GDM1 (cell line): ENCODE data around the gene RAB11B.
"Not testable (repeated sequence)": the region's sequence is repeated elsewhere in the genome, so short reads cannot be mapped to it uniquely, and the experiment has no call there.

Source experiments
- DNase-seq: peaks from one replicate; lab custom pipeline; 2025; lab: John Stamatoyannopoulos, UW

The RAB11B gene

GRCh38 chr19:8429044-8429443 lies 38.9 kb downstream of the RAB11B start:
- DNase-seq = no peak

GRCh38 chr19:8429826-8430225 lies 39.7 kb downstream of the RAB11B start:
- no peak for DNase-seq

- DNase-seq = no peak
Measured at GRCh38 chr19:8430650-8431049, 40.5 kb downstream of the RAB11B start.

GRCh38 chr19:8438236-8438635 lies 48.1 kb downstream of the RAB11B start:
- no peak for DNase-seq

GRCh38 chr19:8441725-8442544 lies 51.8 kb downstream of the RAB11B start:
- DNase-seq = no peak

- DNase-seq = not testable (repeated sequence)
Measured at GRCh38 chr19:8444140-8444676, 54.0 kb downstream of the RAB11B start.

GRCh38 chr19:8444677-8445487 lies 54.7 kb downstream of the RAB11B start, which contains the start of gene HNRNPM:
HNRNPM (plus strand) TSS chr19:8444975; CDS start chr19:8444999, 24 bp downstream.
- peak; percentile 99 for DNase-seq

- DNase-seq = no peak
Measured at GRCh38 chr19:8445488-8446001, 55.4 kb downstream of the RAB11B start.

GRCh38 chr19:8446061-8446709 lies 56.0 kb downstream of the RAB11B start:
- DNase-seq = no peak

GRCh38 chr19:8449830-8450229 lies 59.7 kb downstream of the RAB11B start:
- no peak for DNase-seq

GRCh38 chr19:8451377-8451776 lies 61.2 kb downstream of the RAB11B start:
- DNase-seq = no peak

GRCh38 chr19:8451885-8452284 lies 61.7 kb downstream of the RAB11B start:
- no peak for DNase-seq

GRCh38 chr19:8452446-8453123 lies 62.4 kb downstream of the RAB11B start:
- DNase-seq = no peak

- DNase-seq = no peak
Measured at GRCh38 chr19:8453616-8454015, 63.5 kb downstream of the RAB11B start.
